Activated CD4-positive, alpha-beta T cell treated with anti-CD3 and anti-CD28 coated beads for 36 hours (primary cell): Measurements from ENCODE around the gene SLC15A5. TPM values are rescaled to one million over a fixed set of nuclear protein-coding genes. Genes with fewer than 3 reads are reported as not detected.

ENCODE experiments used
- ATAC-seq: fragments of 200-7000 bp; cut with Tn5 transposase; one replicate; pipeline ENCODE4 v1.10.0; 2021; ENCODE audit warnings: mild to moderate bottlenecking, moderate library complexity
- CTCF ChIA-PET: fragments of 350-600 bp; sonication (Branson Sonifier 250); formaldehyde crosslinking; loops from one replicate; lab custom pipeline; 2021; ENCODE audit warnings: antibody characterized with exemption; lab: Charles Lee
- POLR2A ChIA-PET: fragments of 350-600 bp; sonication (Branson Sonifier 250); formaldehyde crosslinking; loops from one replicate; lab custom pipeline; 2021; ENCODE audit warnings: antibody characterized with exemption, inconsistent platforms; lab: Charles Lee
- DNase-seq: peaks from one replicate; pipeline ENCODE4 v3.0.0-alpha.2; 2020
- H3K27ac Mint-ChIP-seq: one replicate; pipeline ENCODE4 v1.8.0; 2021; ENCODE audit warnings: mixed read lengths
- H3K27me3 Mint-ChIP-seq: one replicate; pipeline ENCODE4 v1.8.0; 2021; ENCODE audit warnings: mixed read lengths
- H3K36me3 Mint-ChIP-seq: one replicate; pipeline ENCODE4 v1.8.0; 2021; ENCODE audit warnings: low read depth, mixed read lengths
- H3K4me1 Mint-ChIP-seq: one replicate; pipeline ENCODE4 v1.8.0; 2021; ENCODE audit warnings: mixed read lengths
- H3K4me3 Mint-ChIP-seq: one replicate; pipeline ENCODE4 v1.8.0; 2021; ENCODE audit warnings: mild to moderate bottlenecking, moderate library complexity, mixed read lengths
- H3K9me3 Mint-ChIP-seq: one replicate; pipeline ENCODE4 v1.8.0; 2021; ENCODE audit warnings: low read depth, mixed read lengths
- intact Hi-C, 2 experiments: fragments of 100-400 bp; cut with DNase I in 1 of 2; cut with micrococcal nuclease in 1 of 2; formaldehyde crosslinking; loops; one replicate each; pipeline versions ENCODE4 v1.14.2 to v1.15.1; 2022 to 2024; cut with DNase I, micrococcal nuclease
- total RNA-seq, 2 experiments: library from RNA; stranded (reverse); gene quantifications; one replicate each; pipeline ENCODE4 v1.2.3, GENCODE V29; 2021

SLC15A5 gene
- total RNA-seq, 2 experiments from 2014 or later, result not detected

DNA sequence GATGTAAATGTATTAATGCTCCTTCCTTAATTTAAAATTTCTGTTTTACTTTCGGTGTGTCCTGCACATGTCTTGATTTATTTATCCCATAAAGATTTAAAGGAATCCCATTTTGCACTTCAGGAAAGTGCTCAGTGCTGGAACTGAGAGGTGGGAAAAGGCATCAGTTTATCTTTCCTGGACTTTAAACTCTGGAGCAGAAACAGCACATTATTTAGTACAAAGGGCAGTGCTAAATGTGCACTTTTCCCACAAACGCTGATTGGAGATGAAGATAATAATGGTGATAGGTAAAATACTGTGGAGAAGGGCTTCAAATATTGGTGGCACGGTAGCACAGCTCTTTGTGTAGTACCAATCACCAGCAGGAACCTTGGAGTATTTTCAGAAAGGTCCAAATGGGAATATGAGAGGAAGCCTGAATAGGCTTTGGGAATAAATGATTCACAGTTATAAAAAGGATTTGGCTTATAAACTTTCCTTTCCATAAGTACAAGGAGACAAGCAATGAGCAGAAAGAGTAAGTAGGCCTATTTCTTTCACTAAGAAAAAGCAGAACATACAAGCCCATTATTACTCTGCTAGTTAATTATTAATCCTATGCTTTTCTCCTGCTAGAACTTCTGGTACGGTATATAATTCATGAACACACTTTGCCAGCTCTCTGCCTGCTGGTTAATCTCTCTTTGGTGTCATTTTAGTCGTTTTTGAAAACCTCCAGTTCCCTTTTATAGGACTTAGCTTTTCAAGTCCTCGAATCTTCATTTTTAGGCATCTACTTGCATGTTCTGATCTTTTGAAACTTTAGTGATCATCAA lies 58.3 kb downstream of the SLC15A5 start:
- H3K27me3 Mint-ChIP-seq, result no peaks in the 10 kb centered on the region
- H3K27ac Mint-ChIP-seq, result no peak overlapping the region
- H3K9me3 Mint-ChIP-seq, result no peaks in the 10 kb centered on the region
- DNase-seq, result no peak
- intact Hi-C loops, result no loop called here
- no peaks in the 10 kb centered on the region for H3K4me1 Mint-ChIP-seq
- no peak overlapping the region for H3K4me3 Mint-ChIP-seq
- no peaks in the 10 kb centered on the region for H3K36me3 Mint-ChIP-seq
- ChIA-PET CTCF (no interaction called here), POLR2A (no interaction called here)
- no peak for ATAC-seq

DNA sequence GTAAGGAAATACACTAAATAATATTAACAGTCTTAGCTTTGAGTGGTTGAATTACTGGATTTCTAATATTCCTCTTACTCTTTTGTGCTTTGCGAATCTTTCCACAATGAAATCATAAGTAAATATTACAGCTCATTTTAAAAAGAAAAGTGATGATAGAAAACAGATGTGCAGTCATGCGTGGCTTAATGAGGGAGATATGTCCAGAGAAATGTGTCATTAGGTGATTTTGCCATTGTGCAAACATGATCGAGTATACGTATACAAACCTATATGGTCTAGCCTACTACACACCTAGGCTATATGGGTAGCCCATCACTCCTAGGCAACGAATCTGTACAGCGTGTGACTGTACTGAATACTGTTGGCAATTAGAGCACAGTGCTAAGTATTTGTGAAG lies 59.3 kb downstream of the SLC15A5 start:
- POLR2A ChIA-PET, result no interaction called here
- no peak for ATAC-seq
- H3K4me3 Mint-ChIP-seq, result no peak overlapping the region

DNA sequence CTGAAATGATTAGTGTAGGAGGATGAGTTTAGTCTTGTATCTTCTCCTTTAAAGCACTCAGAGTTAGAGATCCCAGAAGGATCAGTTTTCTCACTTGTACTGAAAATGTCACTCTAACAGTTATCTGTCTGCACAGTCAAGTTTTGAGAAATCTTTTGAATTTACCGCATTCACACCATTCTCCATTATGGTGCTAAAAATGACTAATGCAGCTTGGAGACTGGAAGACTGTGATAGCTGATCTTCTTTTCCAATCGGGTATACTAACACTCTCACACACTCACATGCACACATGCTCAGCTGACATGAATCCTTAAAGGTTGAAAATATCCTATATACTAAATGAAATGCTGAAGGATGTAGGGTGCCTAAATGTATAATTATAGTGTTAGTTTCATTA lies 65.8 kb downstream of the SLC15A5 start:
- no peaks in the 10 kb centered on the region for H3K27me3 Mint-ChIP-seq
- DNase-seq, result no peak
- H3K27ac Mint-ChIP-seq, result no peak overlapping the region
- CTCF ChIA-PET, result no interaction called here
- no peaks in the 10 kb centered on the region for H3K4me1 Mint-ChIP-seq
- intact Hi-C loops, result no loop called here
- H3K4me3 Mint-ChIP-seq, result no peak overlapping the region
- H3K9me3 Mint-ChIP-seq, result no peaks in the 10 kb centered on the region
- no peak for ATAC-seq
- POLR2A ChIA-PET, result no interaction called here
- no peaks in the 10 kb centered on the region for H3K36me3 Mint-ChIP-seq

More for the DNA sequence above, 59.3 kb downstream of the SLC15A5 start:
- no peaks in the 10 kb centered on the region for H3K36me3 Mint-ChIP-seq
- no peaks in the 10 kb centered on the region for H3K9me3 Mint-ChIP-seq
- H3K27me3 Mint-ChIP-seq, result no peaks in the 10 kb centered on the region
- CTCF ChIA-PET, result no interaction called here
- H3K27ac Mint-ChIP-seq, result no peak overlapping the region
- H3K4me1 Mint-ChIP-seq, result no peaks in the 10 kb centered on the region
- DNase-seq, result no peak
- intact Hi-C loops, result no loop called here

DNA sequence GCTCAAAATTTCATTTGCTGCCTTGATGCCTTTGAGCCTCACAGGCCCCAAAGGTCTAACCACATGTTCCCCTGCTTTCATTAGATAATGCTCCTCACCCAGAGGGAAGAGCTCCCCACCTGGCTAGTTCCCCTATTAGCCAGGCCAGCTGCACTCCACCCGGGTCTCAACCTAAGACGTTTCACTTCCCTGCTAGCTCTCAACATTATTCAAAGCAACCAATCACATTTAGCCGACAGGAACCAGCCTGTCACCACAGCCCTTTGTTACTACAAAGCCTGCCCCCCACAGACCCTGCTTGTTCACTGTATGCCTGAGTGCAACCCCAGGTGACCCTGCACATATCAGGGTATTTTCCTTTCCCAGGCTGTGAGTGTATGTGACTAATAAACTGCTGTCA lies 78.6 kb downstream of the SLC15A5 start:
- ATAC-seq, result no peak
- peaks cover 13% of the 10 kb centered on the region for H3K9me3 Mint-ChIP-seq
- POLR2A ChIA-PET, result no interaction called here
- no peaks in the 10 kb centered on the region for H3K4me1 Mint-ChIP-seq
- H3K27me3 Mint-ChIP-seq, result no peaks in the 10 kb centered on the region
- no peak overlapping the region for H3K4me3 Mint-ChIP-seq
- no peak for DNase-seq
- intact Hi-C loops, result no loop called here
- H3K27ac Mint-ChIP-seq, result no peak overlapping the region
- no peaks in the 10 kb centered on the region for H3K36me3 Mint-ChIP-seq
- CTCF ChIA-PET, result no interaction called here

DNA sequence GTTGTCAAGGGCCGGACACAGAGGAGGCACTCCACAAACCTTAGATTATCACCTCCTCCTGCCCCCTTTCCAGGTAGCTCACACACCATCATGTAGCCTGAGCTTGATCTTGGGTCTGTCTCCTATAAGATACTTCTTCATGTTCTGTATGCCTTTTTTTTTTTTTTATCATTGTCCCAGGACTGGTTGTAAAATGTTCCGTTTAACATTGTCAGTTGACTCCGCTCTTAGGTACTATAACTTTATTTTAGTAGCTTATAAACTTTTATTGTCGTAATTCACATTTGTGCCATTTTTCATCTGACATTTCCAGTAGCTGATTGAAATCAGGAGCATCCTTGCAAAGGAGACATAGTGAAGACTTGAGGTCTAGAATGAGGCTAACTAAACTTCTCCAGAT lies 79.9 kb downstream of the SLC15A5 start:
- ChIA-PET POLR2A (no interaction called here), CTCF (interaction anchor here (1.1 kb wide), 1 partner anchor 10 kb away, joined by 3 read pairs; no protein-coding TSS in a partner anchor)
- Mint-ChIP-seq H3K27me3 (no peaks in the 10 kb centered on the region), H3K36me3 (no peaks in the 10 kb centered on the region), H3K4me3 (no peak overlapping the region), H3K4me1 (no peaks in the 10 kb centered on the region), H3K9me3 (peaks cover 13% of the 10 kb centered on the region), H3K27ac (no peak overlapping the region)
- DNase-seq, result no peak
- no peak for ATAC-seq
- intact Hi-C loops, result no loop called here

DNA sequence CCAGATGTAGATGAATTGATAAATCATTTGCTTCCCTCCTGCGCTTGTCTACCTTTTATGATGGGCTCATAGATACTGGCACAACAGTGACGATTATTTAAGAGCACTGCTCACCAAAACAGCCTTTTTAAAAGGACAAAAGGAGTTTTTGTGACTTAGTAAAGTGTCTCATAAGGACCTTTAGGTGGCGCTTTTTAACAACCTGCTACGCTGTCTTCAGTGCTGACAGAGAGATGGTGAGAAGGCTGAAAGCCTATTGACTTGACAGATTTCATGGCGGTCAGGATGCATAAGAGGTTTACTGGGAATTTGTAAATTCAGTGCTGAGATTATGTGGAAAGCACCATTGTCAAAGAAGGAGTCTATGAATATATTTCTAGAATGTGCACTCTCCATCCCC lies 87.6 kb downstream of the SLC15A5 start:
- H3K27me3 Mint-ChIP-seq, result no peaks in the 10 kb centered on the region
- DNase-seq, result no peak

DNA sequence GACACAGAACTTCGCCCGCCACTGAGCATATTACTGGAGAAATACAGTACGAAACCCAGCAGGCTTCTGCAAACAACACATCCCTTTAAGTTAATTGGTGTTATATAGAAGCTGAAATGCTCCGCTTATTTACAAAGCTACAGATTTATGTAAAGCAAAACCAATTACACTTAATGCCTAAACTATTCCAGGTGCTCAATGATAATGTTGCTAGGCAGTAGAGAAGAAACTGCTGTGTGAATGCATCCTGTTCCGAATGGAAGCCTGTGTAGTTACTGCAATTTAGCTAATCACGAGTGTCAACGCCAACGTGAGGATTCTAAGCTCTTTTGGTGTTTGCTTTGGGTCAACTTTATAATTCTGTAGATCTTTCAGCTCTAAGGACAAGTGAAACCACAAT lies 89.8 kb downstream of the SLC15A5 start:
- DNase-seq (no peak), ATAC-seq (no peak)
- CTCF ChIA-PET, result interaction anchor here (1.1 kb wide), 1 partner anchor 10 kb away, joined by 3 read pairs; no protein-coding TSS in a partner anchor
- POLR2A ChIA-PET, result no interaction called here
- Mint-ChIP-seq H3K27ac (no peak overlapping the region), H3K9me3 (no peaks in the 10 kb centered on the region), H3K4me1 (no peaks in the 10 kb centered on the region), H3K36me3 (no peaks in the 10 kb centered on the region), H3K4me3 (no peak overlapping the region), H3K27me3 (no peaks in the 10 kb centered on the region)
- intact Hi-C loops, result no loop called here

More for the DNA sequence above, 87.6 kb downstream of the SLC15A5 start:
- CTCF ChIA-PET, result no interaction called here
- no peak overlapping the region for H3K27ac Mint-ChIP-seq
- no peak for ATAC-seq
- no peaks in the 10 kb centered on the region for H3K9me3 Mint-ChIP-seq
- POLR2A ChIA-PET, result no interaction called here
- intact Hi-C loops, result no loop called here
- no peaks in the 10 kb centered on the region for H3K36me3 Mint-ChIP-seq
- no peaks in the 10 kb centered on the region for H3K4me1 Mint-ChIP-seq
- H3K4me3 Mint-ChIP-seq, result no peak overlapping the region

DNA sequence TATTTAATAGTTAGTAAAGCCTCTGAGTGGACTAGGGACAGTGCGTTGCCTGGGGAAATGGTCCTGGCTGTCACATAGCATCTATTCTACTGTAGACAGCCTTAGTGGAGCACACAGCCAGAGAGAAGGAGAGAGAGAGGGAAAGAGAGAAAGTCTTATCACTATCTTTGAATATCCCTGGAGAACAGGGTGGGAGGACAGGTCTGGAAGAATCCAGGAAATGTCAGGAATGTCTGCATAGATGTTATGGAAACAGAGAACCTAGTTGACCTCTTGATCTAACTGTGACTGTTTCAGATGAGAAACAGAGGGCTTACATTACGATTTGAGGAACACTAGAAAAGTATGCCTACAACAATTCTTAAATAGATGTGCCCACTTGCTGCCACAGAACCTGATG lies 92.8 kb downstream of the SLC15A5 start:
- H3K4me1 Mint-ChIP-seq, result no peaks in the 10 kb centered on the region
- ATAC-seq, result no peak
- no peak overlapping the region for H3K27ac Mint-ChIP-seq
- no peak overlapping the region for H3K4me3 Mint-ChIP-seq
- no peaks in the 10 kb centered on the region for H3K27me3 Mint-ChIP-seq
- H3K36me3 Mint-ChIP-seq, result no peaks in the 10 kb centered on the region
- no peaks in the 10 kb centered on the region for H3K9me3 Mint-ChIP-seq
- intact Hi-C loops, result no loop called here
- POLR2A ChIA-PET, result no interaction called here
- CTCF ChIA-PET, result interaction anchor here (0.6 kb wide), 1 partner anchor 27 kb away, joined by 3 read pairs; no protein-coding TSS in a partner anchor
- no peak for DNase-seq

DNA sequence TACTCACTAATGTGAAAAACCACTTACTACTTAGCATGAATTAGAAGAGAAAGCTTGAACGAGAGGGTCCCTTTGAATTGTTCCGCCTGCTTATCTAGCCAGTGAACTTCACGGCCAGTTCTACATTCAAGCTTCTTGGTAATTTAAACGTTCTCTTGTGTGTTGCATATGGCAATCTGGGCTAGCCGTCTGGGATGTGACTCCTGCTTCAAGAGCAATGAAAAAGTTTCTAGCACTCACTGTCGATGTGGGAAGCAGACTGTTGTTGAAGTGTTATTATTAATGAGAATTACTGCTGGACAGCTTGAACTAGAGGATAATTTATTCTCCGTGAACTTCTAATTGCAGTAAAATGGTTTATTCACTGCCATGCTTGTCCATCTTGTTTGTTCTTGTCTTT lies 93.9 kb downstream of the SLC15A5 start:
- intact Hi-C loops, result no loop called here
- DNase-seq (no peak), ATAC-seq (no peak)
- Mint-ChIP-seq H3K9me3 (no peaks in the 10 kb centered on the region), H3K36me3 (no peaks in the 10 kb centered on the region), H3K27me3 (no peaks in the 10 kb centered on the region), H3K4me3 (no peak overlapping the region), H3K27ac (no peak overlapping the region), H3K4me1 (no peaks in the 10 kb centered on the region)
- CTCF ChIA-PET, result no interaction called here
- POLR2A ChIA-PET, result no interaction called here

DNA sequence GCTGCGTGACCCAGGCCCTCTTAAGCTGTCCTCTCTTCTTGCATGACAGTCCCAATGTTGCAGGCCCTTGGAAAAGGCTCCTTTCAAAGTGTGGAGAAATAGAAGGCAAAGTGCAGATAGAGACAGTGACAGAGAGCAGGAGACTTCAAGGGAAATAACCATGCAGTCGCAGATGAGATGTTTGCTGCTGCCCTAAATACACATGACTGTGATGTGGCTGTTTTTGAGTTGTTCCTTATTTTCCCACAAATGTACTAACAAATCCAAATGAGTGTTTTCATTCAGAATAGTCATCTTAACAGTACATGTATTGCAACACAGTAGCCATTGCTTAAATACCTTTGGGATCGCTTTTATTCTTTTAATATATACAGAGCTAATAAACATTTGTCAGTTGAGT lies 101.6 kb downstream of the SLC15A5 start:
- Mint-ChIP-seq H3K9me3 (no peaks in the 10 kb centered on the region), H3K27me3 (no peaks in the 10 kb centered on the region), H3K27ac (no peak overlapping the region), H3K4me3 (no peak overlapping the region), H3K36me3 (no peaks in the 10 kb centered on the region), H3K4me1 (no peaks in the 10 kb centered on the region)
- intact Hi-C loops, result no loop called here
- DNase-seq (no peak), ATAC-seq (no peak)
- ChIA-PET CTCF (no interaction called here), POLR2A (no interaction called here)

DNA sequence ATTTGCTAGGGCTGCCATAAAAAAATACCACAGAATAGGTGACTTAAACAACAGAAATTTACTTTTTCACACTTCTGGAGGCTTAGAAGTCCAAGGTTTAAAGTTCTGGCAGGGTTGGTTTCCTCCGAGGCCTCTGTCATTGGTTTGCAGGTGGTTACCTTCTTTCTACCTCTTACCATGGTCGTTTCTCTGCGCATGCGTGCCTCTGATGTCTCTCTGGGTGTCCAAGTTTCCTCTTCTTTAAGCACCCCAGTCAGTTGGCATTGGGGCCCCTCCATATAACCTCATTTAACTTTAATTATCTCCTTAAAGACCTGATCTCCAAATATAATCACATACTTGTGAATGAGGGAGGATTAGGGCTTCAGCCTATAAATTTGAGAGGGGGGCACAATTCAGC lies 103.2 kb downstream of the SLC15A5 start:
- no peaks in the 10 kb centered on the region for H3K27me3 Mint-ChIP-seq

DNA sequence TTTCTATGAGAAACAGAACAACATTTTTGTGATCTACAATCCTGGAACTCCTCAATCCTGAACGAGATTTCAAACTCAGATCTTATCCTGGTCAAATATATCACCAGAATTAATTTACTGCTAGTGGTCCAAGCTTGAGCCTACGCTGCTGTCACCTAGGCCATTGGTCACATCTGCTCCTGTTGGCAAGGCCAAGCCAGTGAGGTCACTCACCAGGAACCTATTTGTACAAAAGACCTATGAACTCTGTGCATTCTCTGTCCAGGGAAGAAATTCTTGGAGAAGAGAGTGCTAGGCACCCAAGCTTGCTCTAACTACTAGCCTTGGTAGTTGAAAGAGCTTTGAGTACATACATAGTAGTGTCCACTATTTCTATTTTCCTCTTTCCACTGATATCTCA lies 106.1 kb downstream of the SLC15A5 start:
- no peaks in the 10 kb centered on the region for H3K27me3 Mint-ChIP-seq
- no peak overlapping the region for H3K4me3 Mint-ChIP-seq
- intact Hi-C loops, result no loop called here
- ATAC-seq, result no peak
- CTCF ChIA-PET, result no interaction called here
- POLR2A ChIA-PET, result no interaction called here
- H3K4me1 Mint-ChIP-seq, result no peaks in the 10 kb centered on the region
- no peak overlapping the region for H3K27ac Mint-ChIP-seq
- peaks cover 2% of the 10 kb centered on the region for H3K9me3 Mint-ChIP-seq
- no peak for DNase-seq
- no peaks in the 10 kb centered on the region for H3K36me3 Mint-ChIP-seq

More for the DNA sequence above, 103.2 kb downstream of the SLC15A5 start:
- no peaks in the 10 kb centered on the region for H3K9me3 Mint-ChIP-seq
- no peak for DNase-seq
- no peak overlapping the region for H3K27ac Mint-ChIP-seq
- intact Hi-C loops, result no loop called here
- H3K4me1 Mint-ChIP-seq, result no peaks in the 10 kb centered on the region
- CTCF ChIA-PET, result no interaction called here
- H3K4me3 Mint-ChIP-seq, result no peak overlapping the region
- H3K36me3 Mint-ChIP-seq, result no peaks in the 10 kb centered on the region
- POLR2A ChIA-PET, result no interaction called here
- ATAC-seq, result no peak
